H9 (cell line): Measurements from ENCODE around the gene CAMK2N1. TPM values are rescaled to one million over a fixed set of nuclear protein-coding genes. Genes with fewer than 3 reads are reported as not detected.

ENCODE experiments used
- DNase-seq: peaks from one replicate; pipeline ENCODE4 v3.0.0-alpha.2; 2017
- H2AFZ ChIP-seq: one replicate; pipeline ENCODE4 v1.6.1; 2013; ENCODE audit warnings: mild to moderate bottlenecking, low read length, control low read depth, moderate library complexity
- H2AK5ac ChIP-seq: 2 replicates; pipeline ENCODE4 v1.6.1; 2013; ENCODE audit warnings: low read length, control low read depth, mixed read lengths; ENCODE audit not compliant: insufficient read length
- H2BK120ac ChIP-seq: one replicate; pipeline ENCODE4 v1.6.1; 2013; ENCODE audit warnings: low read depth, mild to moderate bottlenecking, low read length, control low read depth, inconsistent platforms; ENCODE audit not compliant: poor library complexity, severe bottlenecking
- H2BK12ac ChIP-seq: 2 replicates; pipeline ENCODE4 v1.6.1; 2013; ENCODE audit warnings: low read length, control low read depth, mixed read lengths, low read depth; ENCODE audit not compliant: insufficient read length
- H2BK15ac ChIP-seq: 2 replicates; pipeline ENCODE4 v1.6.1; 2013; ENCODE audit warnings: low read depth, low read length, control low read depth
- H2BK20ac ChIP-seq: one replicate; pipeline ENCODE4 v1.6.1; 2013; ENCODE audit warnings: low read depth, mild to moderate bottlenecking, low read length, control low read depth, inconsistent platforms; ENCODE audit not compliant: poor library complexity, severe bottlenecking
- H2BK5ac ChIP-seq: 2 replicates; pipeline ENCODE4 v1.6.1; 2013; ENCODE audit warnings: low read length, control low read depth, mixed read lengths; ENCODE audit not compliant: insufficient read length
- H3K14ac ChIP-seq: 2 replicates; pipeline ENCODE4 v1.6.1; 2013; ENCODE audit warnings: low read length, control low read depth; ENCODE audit not compliant: insufficient read depth
- H3K18ac ChIP-seq: 2 replicates; pipeline ENCODE4 v1.6.1; 2013; ENCODE audit warnings: low read depth, mild to moderate bottlenecking, mixed read lengths, low read length, control low read depth; ENCODE audit not compliant: insufficient read length
- H3K23ac ChIP-seq: 2 replicates; pipeline ENCODE4 v1.6.1; 2013; ENCODE audit warnings: low read length, control low read depth, mixed read lengths, low read depth; ENCODE audit not compliant: insufficient read length
- H3K23me2 ChIP-seq: 2 replicates; pipeline ENCODE4 v1.6.1; 2013; ENCODE audit warnings: low read depth, mild to moderate bottlenecking, mixed read lengths, low read length, control low read depth; ENCODE audit not compliant: insufficient read length, poor library complexity, severe bottlenecking
- H3K27ac ChIP-seq: 2 replicates; pipeline ENCODE4 v1.5.1; 2013; ENCODE audit warnings: low read length, control low read depth, mixed read lengths, low read depth; ENCODE audit not compliant: insufficient read length
- H3K27me3 ChIP-seq: 2 replicates; pipeline ENCODE4 v1.6.1; 2013; ENCODE audit warnings: low read length, control low read depth, inconsistent platforms; ENCODE audit not compliant: insufficient read depth
- H3K4ac ChIP-seq: 2 replicates; pipeline ENCODE4 v1.6.1; 2013; ENCODE audit warnings: low read depth, mild to moderate bottlenecking, control low read depth, inconsistent platforms, low read length, moderate library complexity
- H3K4me1 ChIP-seq: 2 replicates; pipeline ENCODE4 v1.6.1; 2013; ENCODE audit warnings: low read length, control low read depth, inconsistent platforms; ENCODE audit not compliant: insufficient read depth
- H3K4me2 ChIP-seq: 2 replicates; pipeline ENCODE4 v1.6.1; 2013; ENCODE audit warnings: low read length, control low read depth, mixed read lengths; ENCODE audit not compliant: insufficient read length, insufficient read depth
- H3K56ac ChIP-seq: 2 replicates; pipeline ENCODE4 v1.6.1; 2013; ENCODE audit warnings: low read depth, mild to moderate bottlenecking, mixed read lengths, low read length, control low read depth; ENCODE audit not compliant: insufficient read length
- H3K79me1 ChIP-seq: 2 replicates; pipeline ENCODE4 v1.6.1; 2013; ENCODE audit warnings: low read depth, mild to moderate bottlenecking, moderate library complexity, low read length, control low read depth, inconsistent platforms; ENCODE audit not compliant: insufficient read depth, poor library complexity, severe bottlenecking
- H3K79me2 ChIP-seq: 2 replicates; pipeline ENCODE4 v1.6.1; 2013; ENCODE audit warnings: low read length, control low read depth, inconsistent platforms; ENCODE audit not compliant: insufficient read depth
- H3K9ac ChIP-seq: 2 replicates; pipeline ENCODE4 v1.6.1; 2013; ENCODE audit warnings: low read length, control low read depth, mixed read lengths; ENCODE audit not compliant: insufficient read length; ENCODE audit errors: extremely low read depth
- H3K9me3 ChIP-seq: one replicate; pipeline ENCODE4 v1.6.1; 2013; ENCODE audit warnings: low read depth, low read length, inconsistent platforms; ENCODE audit not compliant: control insufficient read depth
- H3T11ph ChIP-seq: one replicate; pipeline ENCODE4 v1.6.1; 2013; ENCODE audit warnings: mild to moderate bottlenecking, low read length, control low read depth, inconsistent platforms
- H4K20me1 ChIP-seq: one replicate; pipeline ENCODE4 v1.6.1; 2013; ENCODE audit not compliant: control insufficient read depth, insufficient read length, insufficient read depth
- H4K5ac ChIP-seq: 2 replicates; pipeline ENCODE4 v1.6.1; 2013; ENCODE audit warnings: low read depth, mild to moderate bottlenecking, mixed read lengths, low read length, control low read depth; ENCODE audit not compliant: insufficient read length
- H4K8ac ChIP-seq: replicated peaks from 2 replicates; pipeline ENCODE4 v1.6.1; 2013; ENCODE audit warnings: low read length, control low read depth, mixed read lengths, low read depth; ENCODE audit not compliant: insufficient read length
- H4K91ac ChIP-seq: 2 replicates; pipeline ENCODE4 v1.6.1; 2013; ENCODE audit warnings: low read depth, mild to moderate bottlenecking, moderate library complexity, mixed read lengths, low read length, control low read depth; ENCODE audit not compliant: insufficient read length
- H3K27ac Mint-ChIP-seq, 3 experiments: 2 replicates in 2 of 3; 3 replicates in 1 of 3; pipeline ENCODE4 v1.8.0; 2020 to 2021; ENCODE audit warnings: mixed read lengths in 3 of 3, mild to moderate bottlenecking in 1 of 3, moderate library complexity in 1 of 3
- H3K27me3 Mint-ChIP-seq: 2 replicates; pipeline ENCODE4 v1.8.0; 2021; ENCODE audit warnings: low read depth, mild to moderate bottlenecking, moderate library complexity, mixed read lengths
- H3K36me3 Mint-ChIP-seq, 3 experiments: 2 replicates in 2 of 3; 3 replicates in 1 of 3; pipeline ENCODE4 v1.8.0; 2020 to 2021; ENCODE audit warnings: low read depth in 3 of 3, mixed read lengths in 3 of 3; ENCODE audit not compliant: insufficient read depth in 1 of 3
- H3K4me1 Mint-ChIP-seq, 2 experiments: 2 replicates each; pipeline ENCODE4 v1.8.0; 2020; ENCODE audit warnings: mixed read lengths in 2 of 2
- H3K4me3 Mint-ChIP-seq, 2 experiments: 2 replicates in 1 of 2; 3 replicates in 1 of 2; pipeline ENCODE4 v1.8.0; 2020 to 2021; ENCODE audit warnings: mild to moderate bottlenecking in 2 of 2, mixed read lengths in 2 of 2, moderate library complexity in 1 of 2
- H3K9me3 Mint-ChIP-seq, 2 experiments: 2 replicates in 1 of 2; 3 replicates in 1 of 2; pipeline ENCODE4 v1.8.0; 2020; ENCODE audit warnings: mild to moderate bottlenecking in 2 of 2, mixed read lengths in 2 of 2, moderate library complexity in 1 of 2
- WGBS: extraction: QIAGEN DNeasy Blood & Tissue Kit; methylation state at CpG from one replicate; pipeline ENCODE4 v1.1.7; 2013; ENCODE audit warnings: missing lambda C conversion rate, low lambda C conversion rate, mixed read lengths; ENCODE audit not compliant: insufficient read length; ENCODE audit errors: extremely low coverage; 5-methylcytosine and 5-hydroxymethylcytosine counted together
- total RNA-seq: library from RNA; stranded (reverse); gene quantifications from 2 replicates; pipeline ENCODE4 v1.2.1, GENCODE V29; 2021
- TF ChIP-seq, protein P1 (sequence below): fragments of 200-600 bp; sonication (generic); conservative IDR thresholded peaks from 3 replicates; pipeline ENCODE4 v1.8.0; 2021; ENCODE audit warnings: antibody characterized with exemption, mild to moderate bottlenecking

CAMK2N1 gene
- total RNA-seq, 1 experiment from 2014 or later: 1.2 TPM

DNA sequence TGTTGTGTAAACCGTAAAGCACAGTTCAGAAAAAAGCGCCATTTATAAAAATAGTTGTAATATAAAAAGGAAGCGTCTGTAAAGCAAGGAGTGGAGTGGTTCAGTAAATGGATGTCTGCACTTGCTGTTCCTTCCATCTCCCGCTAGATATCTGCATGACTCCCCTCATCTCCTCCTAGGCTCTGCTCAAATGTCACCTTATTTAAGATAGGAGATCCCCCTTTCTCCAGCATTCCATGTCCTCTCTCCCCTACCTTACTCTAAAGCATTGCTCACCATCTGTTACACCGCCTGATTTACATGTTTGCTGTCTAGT lies 21.2 kb upstream of the CAMK2N1 start:
- Histone ChIP-seq H3K14ac (no peak overlapping the region), H3K27ac (no peak overlapping the region), H2BK20ac (no peak overlapping the region), H3K23ac (no peak overlapping the region), H3K9ac (peak overlapping the region; percentile 84), H3K27me3 (no peaks in the 10 kb centered on the region), H3T11ph (no peak overlapping the region), H3K4ac (no peak overlapping the region), H4K91ac (no peak overlapping the region), H2BK15ac (no peak overlapping the region), H2BK12ac (no peak overlapping the region), H3K4me2 (peak overlapping the region; percentile 99), H3K9me3 (no peaks in the 10 kb centered on the region), H2AFZ (no peak overlapping the region), H3K79me2 (peaks cover 4% of the 10 kb centered on the region; the same call in 1 of the 2 replicates), H2BK5ac (no peak overlapping the region), H2BK120ac (no peak overlapping the region), H3K23me2 (peaks cover 3% of the 10 kb centered on the region), H4K5ac (no peak overlapping the region), H3K79me1 (peaks cover 3% of the 10 kb centered on the region), H3K18ac (no peak overlapping the region), H4K20me1 (no peaks in the 10 kb centered on the region), H4K8ac (no peak overlapping the region), H3K4me1 (no peaks in the 10 kb centered on the region), H3K56ac (no peak overlapping the region), H2AK5ac (no peak overlapping the region)
- Mint-ChIP-seq H3K4me1 (peaks cover 0 to 5% of the 10 kb centered on the region in 2 experiments; a peak in 2 of 4 replicates), H3K4me3 (peak overlapping the region; percentile 88 to 90), H3K36me3 (peaks cover 0 to 10% (median 2%) of the 10 kb centered on the region in 3 experiments; a peak in 3 of 7 replicates), H3K27me3 (peaks cover 35% of the 10 kb centered on the region), H3K9me3 (no peaks in the 10 kb centered on the region), H3K27ac (peak overlapping the region in 2 of 3 experiments; percentile 10 to 91; a peak in 3 of 7 replicates)
- TF ChIP-seq, protein P1, sequence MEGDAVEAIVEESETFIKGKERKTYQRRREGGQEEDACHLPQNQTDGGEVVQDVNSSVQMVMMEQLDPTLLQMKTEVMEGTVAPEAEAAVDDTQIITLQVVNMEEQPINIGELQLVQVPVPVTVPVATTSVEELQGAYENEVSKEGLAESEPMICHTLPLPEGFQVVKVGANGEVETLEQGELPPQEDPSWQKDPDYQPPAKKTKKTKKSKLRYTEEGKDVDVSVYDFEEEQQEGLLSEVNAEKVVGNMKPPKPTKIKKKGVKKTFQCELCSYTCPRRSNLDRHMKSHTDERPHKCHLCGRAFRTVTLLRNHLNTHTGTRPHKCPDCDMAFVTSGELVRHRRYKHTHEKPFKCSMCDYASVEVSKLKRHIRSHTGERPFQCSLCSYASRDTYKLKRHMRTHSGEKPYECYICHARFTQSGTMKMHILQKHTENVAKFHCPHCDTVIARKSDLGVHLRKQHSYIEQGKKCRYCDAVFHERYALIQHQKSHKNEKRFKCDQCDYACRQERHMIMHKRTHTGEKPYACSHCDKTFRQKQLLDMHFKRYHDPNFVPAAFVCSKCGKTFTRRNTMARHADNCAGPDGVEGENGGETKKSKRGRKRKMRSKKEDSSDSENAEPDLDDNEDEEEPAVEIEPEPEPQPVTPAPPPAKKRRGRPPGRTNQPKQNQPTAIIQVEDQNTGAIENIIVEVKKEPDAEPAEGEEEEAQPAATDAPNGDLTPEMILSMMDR: no peak
- no CpG with 5 or more reads among the region's 5 CpGs for WGBS
- DNase-seq: no peak
